Measurements from ENCODE around the gene MCRS1.
"Not testable (repeated sequence)": the region's sequence is repeated elsewhere in the genome, so short reads cannot be mapped to it uniquely, and the experiment has no call there.

Gene MCRS1

GRCh38 chr12:49512546-49512945 is 55.4 kb downstream of the MCRS1 start:
- no peak for DNase-seq

GRCh38 chr12:49511410-49511809 is 56.5 kb downstream of the MCRS1 start:
- DNase-seq, result no peak

GRCh38 chr12:49509681-49510080 is 58.3 kb downstream of the MCRS1 start:
- DNase-seq, result not testable (repeated sequence)
